ENCODE data around the gene ADAMTS8. TPM values are rescaled to one million over a fixed set of nuclear protein-coding genes. Genes with fewer than 3 reads are reported as not detected.

Gene ADAMTS8
- total RNA-seq (2022; extraction: Qiagen RNA extraction; ENCODE audit: low read depth): 0.26 to 0.52 TPM (median 0.47 TPM) in 5 replicates

GRCh38 chr11:130428316-130429119, at the start of gene ADAMTS8:
TSS of gene ADAMTS8 (minus strand) at chr11:130428609. CDS start at chr11:130428286, 323 bp downstream.

GRCh38 chr11:130448416-130449309, 20.3 kb upstream of the ADAMTS8 start, which contains the start of gene ADAMTS15:
TSS of gene ADAMTS15 (plus strand) at chr11:130448645. CDS start at chr11:130448974, 329 bp downstream.

Other genes starting within 250 kb of the ADAMTS8 start
- 4.6 to 7.6 TPM (median 6.8 TPM) in 5 replicates for gene ZBTB44, start 113.7 kb downstream of the ADAMTS8 start, total RNA-seq (2022; extraction: Qiagen RNA extraction; ENCODE audit: low read depth)
- 5.1 to 8.5 TPM (median 7.0 TPM) in 5 replicates for gene ADAMTS15, start 20.0 kb upstream of the ADAMTS8 start, total RNA-seq (2022; extraction: Qiagen RNA extraction; ENCODE audit: low read depth)